ENCODE measurements around the gene MYCN. TPM values are rescaled to one million over a fixed set of nuclear protein-coding genes. Genes with fewer than 3 reads are reported as not detected.
"Not testable (repeated sequence)": the region's sequence is repeated elsewhere in the genome, so short reads cannot be mapped to it uniquely, and the experiment has no call there.

Gene MYCN
- polyA plus RNA-seq, 3 donors from 2014 or later, result not detected

DNA sequence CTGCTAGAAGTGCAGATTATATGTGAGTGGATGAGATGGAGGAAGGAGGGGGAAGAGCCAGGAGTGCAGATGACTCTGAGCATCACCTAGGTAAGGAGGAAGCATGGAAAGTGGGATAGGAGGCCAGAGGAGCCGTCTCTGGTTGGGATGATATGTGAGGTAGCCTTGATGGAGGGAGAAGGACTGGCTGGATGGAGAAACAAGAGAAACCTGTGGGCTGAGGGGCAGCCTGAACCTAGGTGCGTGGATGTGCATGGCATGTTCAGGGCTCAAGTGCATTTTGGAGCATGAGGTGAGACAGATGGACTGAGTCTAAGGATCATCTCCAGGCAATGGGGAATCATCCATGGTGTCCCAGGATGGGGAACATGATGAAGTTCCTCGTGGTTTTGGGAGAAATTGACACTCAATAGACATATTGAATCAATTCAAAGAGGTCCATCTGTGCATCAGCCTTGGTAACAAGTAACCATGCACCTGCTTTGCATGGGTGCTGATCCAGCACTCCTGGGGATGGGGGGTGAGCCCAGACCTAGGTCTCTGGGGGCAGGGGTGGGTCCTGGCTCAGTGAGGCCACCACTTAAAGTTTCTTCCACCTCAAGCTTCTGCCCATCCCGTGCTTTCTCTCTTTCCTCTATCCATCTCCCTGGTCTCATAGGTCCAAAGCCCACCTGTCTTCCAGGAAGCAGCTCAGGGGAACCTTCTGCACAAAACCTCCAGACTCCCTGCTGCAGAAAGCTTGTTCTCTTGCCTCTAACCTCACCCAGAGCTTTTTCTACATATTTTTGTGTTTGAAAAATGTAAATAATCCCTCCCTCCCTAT, 19.2 kb downstream of the MYCN start:
- Mint-ChIP-seq H3K4me3 (no peak overlapping the region), H3K4me1 (peaks cover 5 to 8% of the 10 kb centered on the region in 2 donors), H3K27ac (no peak overlapping the region), H3K27me3 (ENCODE audit: low read depth in 3 of 3) (peaks cover 0 to 4% (median 4%) of the 10 kb centered on the region in 3 donors), H3K36me3 (peaks cover 0 to 4% (median 0%) of the 10 kb centered on the region in 3 donors), H3K9me3 (peaks cover 0 to 5% (median 0%) of the 10 kb centered on the region in 6 donors)
- DNase-seq, result no peak

DNA sequence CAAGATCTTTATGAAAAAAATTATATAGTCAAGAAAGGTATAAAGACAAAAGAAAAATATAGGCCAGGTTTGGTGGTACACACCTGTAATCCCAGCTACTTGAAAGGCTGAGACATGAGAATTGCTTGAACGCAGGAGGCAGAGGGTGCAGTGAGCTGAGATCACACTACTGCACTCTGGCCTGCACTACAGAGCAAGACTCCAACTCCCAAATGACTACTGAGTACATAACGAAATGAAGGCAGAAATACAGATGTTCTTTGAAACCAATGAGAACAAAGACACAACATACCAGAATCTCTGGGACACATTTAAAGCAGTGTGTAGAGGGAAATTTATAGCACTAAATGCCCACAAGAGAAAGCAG, 19.8 kb downstream of the MYCN start:
- DNase-seq; H3K9me3 Mint-ChIP-seq; H3K27me3 Mint-ChIP-seq (ENCODE audit: low read depth in 3 of 3); H3K36me3 Mint-ChIP-seq; H3K27ac Mint-ChIP-seq; H3K4me3 Mint-ChIP-seq: not testable (repeated sequence)
- peaks cover 9 to 10% of the 10 kb centered on the region in 2 donors for H3K4me1 Mint-ChIP-seq

GRCh38 chr2:15963109-15963976, 23.0 kb downstream of the MYCN start:
- H3K36me3 Mint-ChIP-seq; H3K4me3 Mint-ChIP-seq; H3K27me3 Mint-ChIP-seq (ENCODE audit: low read depth in 3 of 3); DNase-seq; H3K27ac Mint-ChIP-seq; H3K9me3 Mint-ChIP-seq: not testable (repeated sequence)
- peaks cover 27 to 31% of the 10 kb centered on the region in 2 donors for H3K4me1 Mint-ChIP-seq

DNA sequence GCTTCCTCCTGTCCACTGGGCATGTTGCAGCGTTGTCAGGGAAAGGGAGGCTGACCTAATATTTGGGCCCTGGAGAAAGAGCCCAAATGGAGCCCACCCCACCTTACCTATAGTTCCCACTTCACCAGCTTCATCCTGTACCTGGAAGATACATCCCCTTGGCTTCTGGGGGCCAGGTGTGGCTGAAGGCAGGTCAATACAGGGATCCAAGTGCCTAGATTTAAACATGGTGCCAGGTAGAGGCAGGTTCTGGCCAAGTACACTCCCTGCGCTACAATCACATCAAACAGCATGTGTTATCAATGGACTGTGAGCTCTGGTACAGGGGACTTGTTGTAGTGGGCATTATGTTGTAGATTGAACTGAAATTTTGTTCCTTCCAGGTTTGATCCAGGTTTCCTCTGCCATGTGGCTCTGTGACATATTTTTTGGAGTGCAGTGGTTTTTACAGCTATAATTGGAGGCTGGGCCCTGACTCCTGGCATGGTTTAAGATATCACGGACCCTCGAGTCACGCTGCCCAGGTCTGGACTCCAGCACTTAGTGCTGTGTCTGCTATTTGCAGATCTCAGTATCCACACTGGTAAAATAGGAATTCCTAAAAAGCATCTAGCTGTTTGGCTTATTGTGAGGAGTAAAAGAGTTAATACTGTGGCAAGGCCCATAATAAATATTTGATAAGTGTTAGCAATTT, 23.8 kb downstream of the MYCN start:
- peaks cover 0 to 5% (median 0%) of the 10 kb centered on the region in 3 donors for H3K27me3 Mint-ChIP-seq (ENCODE audit: low read depth in 3 of 3)

DNA sequence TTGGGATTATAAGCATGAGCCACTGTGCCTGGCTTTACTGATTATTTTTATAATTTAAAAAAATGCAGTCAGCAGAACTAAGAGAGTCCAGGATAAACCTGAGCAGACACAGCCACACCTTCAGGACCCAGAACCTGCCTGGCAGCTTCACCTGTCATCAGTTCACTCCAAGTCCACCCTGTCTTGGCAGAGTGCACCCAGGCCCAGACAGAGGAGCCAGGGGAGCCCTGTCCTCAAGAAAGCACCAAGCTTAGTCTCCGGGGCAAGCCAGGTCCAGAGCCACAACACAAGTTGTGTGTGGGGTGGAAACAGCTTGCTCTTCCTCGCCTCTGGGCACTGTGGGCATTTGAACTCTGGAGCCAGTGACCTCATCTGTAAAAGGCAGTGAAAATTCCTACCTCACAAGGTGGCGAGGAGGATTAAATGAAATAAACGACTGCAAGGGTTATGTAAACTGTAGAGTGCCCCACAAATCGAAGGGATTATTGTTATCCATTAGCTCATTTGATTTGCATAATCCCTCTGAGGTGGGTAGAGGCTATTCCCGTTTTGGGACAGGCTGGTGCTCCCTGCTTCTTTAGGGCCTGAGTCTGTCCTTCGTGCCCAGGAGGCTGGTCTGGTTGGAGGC, 24.7 kb downstream of the MYCN start:
- H3K36me3 Mint-ChIP-seq, result no peaks in the 10 kb centered on the region

More for the DNA sequence above, 23.8 kb downstream of the MYCN start:
- peaks cover 0 to 3% (median 0%) of the 10 kb centered on the region in 6 donors for H3K9me3 Mint-ChIP-seq
- peak overlapping the region in 1 of 6 donors; percentile 46 for H3K27ac Mint-ChIP-seq
- peaks cover 0 to 4% (median 0%) of the 10 kb centered on the region in 3 donors for H3K36me3 Mint-ChIP-seq
- peak overlapping the region in 3 of 5 donors; percentile 35 to 58 (median 47) for H3K4me3 Mint-ChIP-seq
- H3K4me1 Mint-ChIP-seq, result peaks cover 27 to 31% of the 10 kb centered on the region in 2 donors
- DNase-seq, result no peak

DNA sequence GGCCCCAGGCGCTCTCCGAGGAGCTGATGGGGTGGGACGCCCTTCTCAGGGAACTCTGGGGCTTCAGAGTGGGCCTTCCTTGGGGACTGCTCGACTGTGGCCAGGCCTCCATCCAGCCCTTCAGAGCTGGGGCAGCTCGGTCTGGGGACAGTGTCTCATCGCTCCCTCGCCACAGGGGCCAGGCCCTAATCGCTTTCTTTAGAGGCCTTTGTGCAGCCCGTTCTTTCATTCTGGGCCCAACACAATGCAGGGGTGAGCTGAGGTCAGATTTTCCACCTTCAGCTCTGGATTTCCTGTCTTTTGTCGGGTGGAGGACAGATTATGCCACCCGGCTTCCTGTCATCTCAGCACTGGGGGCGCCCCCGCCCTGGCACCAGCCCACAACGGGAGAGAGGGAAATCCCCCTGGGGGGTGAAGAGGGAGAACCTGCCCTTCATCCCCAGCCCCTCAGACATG, 25.2 kb downstream of the MYCN start:
- H3K9me3 Mint-ChIP-seq, result peaks cover 0 to 3% (median 0%) of the 10 kb centered on the region in 6 donors
- peaks cover under 1 to 5% (median 1%) of the 10 kb centered on the region in 3 donors for H3K27me3 Mint-ChIP-seq (ENCODE audit: low read depth in 3 of 3)
- peak; percentile 7 to 26 (median 16) for DNase-seq
- H3K4me1 Mint-ChIP-seq, result peaks cover 27 to 31% of the 10 kb centered on the region in 2 donors
- no peaks in the 10 kb centered on the region for H3K36me3 Mint-ChIP-seq
- peak overlapping the region; percentile 31 to 68 (median 58) for H3K4me3 Mint-ChIP-seq
- H3K27ac Mint-ChIP-seq, result peak overlapping the region; percentile 3 to 84 (median 68)

More for the DNA sequence above, 24.7 kb downstream of the MYCN start:
- H3K4me3 Mint-ChIP-seq, result peak overlapping the region in 3 of 5 donors; percentile 31 to 65 (median 45)
- peaks cover 0 to 5% (median 0%) of the 10 kb centered on the region in 3 donors for H3K27me3 Mint-ChIP-seq (ENCODE audit: low read depth in 3 of 3)
- H3K4me1 Mint-ChIP-seq, result peaks cover 27 to 31% of the 10 kb centered on the region in 2 donors
- peak overlapping the region in 3 of 6 donors; percentile 66 to 84 (median 69) for H3K27ac Mint-ChIP-seq
- H3K9me3 Mint-ChIP-seq, result peaks cover 0 to 3% (median 0%) of the 10 kb centered on the region in 6 donors
- DNase-seq, result no peak

- Mint-ChIP-seq H3K9me3 (no peaks in the 10 kb centered on the region), H3K27ac (peak overlapping the region in 5 of 6 donors; percentile 2 to 66 (median 4)), H3K36me3 (no peaks in the 10 kb centered on the region), H3K27me3 (ENCODE audit: low read depth in 3 of 3) (peaks cover 1 to 6% (median 2%) of the 10 kb centered on the region in 3 donors), H3K4me1 (peaks cover 27 to 36% of the 10 kb centered on the region in 2 donors), H3K4me3 (no peak overlapping the region)
- no peak for DNase-seq
Measured at GRCh38 chr2:15967415-15968279, 27.3 kb downstream of the MYCN start.

GRCh38 chr2:15968280-15969178, 28.2 kb downstream of the MYCN start:
- no peak overlapping the region for H3K4me3 Mint-ChIP-seq
- no peaks in the 10 kb centered on the region for H3K36me3 Mint-ChIP-seq
- H3K27me3 Mint-ChIP-seq (ENCODE audit: low read depth in 3 of 3), result peaks cover 1 to 6% (median 2%) of the 10 kb centered on the region in 3 donors
- no peaks in the 10 kb centered on the region for H3K9me3 Mint-ChIP-seq
- H3K27ac Mint-ChIP-seq, result peak overlapping the region in 4 of 6 donors; percentile 2 to 40 (median 3)
- DNase-seq, result no peak
- peaks cover 27 to 36% of the 10 kb centered on the region in 2 donors for H3K4me1 Mint-ChIP-seq

GRCh38 chr2:15969214-15969613, 28.9 kb downstream of the MYCN start:
- H3K36me3 Mint-ChIP-seq, result no peaks in the 10 kb centered on the region
- peaks cover 1 to 6% (median 2%) of the 10 kb centered on the region in 3 donors for H3K27me3 Mint-ChIP-seq (ENCODE audit: low read depth in 3 of 3)
- H3K9me3 Mint-ChIP-seq, result no peaks in the 10 kb centered on the region
- no peak overlapping the region for H3K27ac Mint-ChIP-seq
- H3K4me3 Mint-ChIP-seq, result no peak overlapping the region
- no peak for DNase-seq
- peaks cover 24 to 31% of the 10 kb centered on the region in 2 donors for H3K4me1 Mint-ChIP-seq

GRCh38 chr2:15970701-15971100, 30.4 kb downstream of the MYCN start:
- H3K27me3 Mint-ChIP-seq (ENCODE audit: low read depth in 3 of 3), result peaks cover 1 to 5% (median 2%) of the 10 kb centered on the region in 3 donors
- no peak for DNase-seq
- peaks cover 12 to 20% of the 10 kb centered on the region in 2 donors for H3K4me1 Mint-ChIP-seq
- H3K9me3 Mint-ChIP-seq, result no peaks in the 10 kb centered on the region
- no peak overlapping the region for H3K4me3 Mint-ChIP-seq
- peak overlapping the region in 1 of 6 donors; percentile 8 for H3K27ac Mint-ChIP-seq
- H3K36me3 Mint-ChIP-seq, result no peaks in the 10 kb centered on the region

GRCh38 chr2:15971351-15971750, 31.0 kb downstream of the MYCN start:
- no peak overlapping the region for H3K4me3 Mint-ChIP-seq
- H3K4me1 Mint-ChIP-seq, result peaks cover 6 to 13% of the 10 kb centered on the region in 2 donors
- H3K27ac Mint-ChIP-seq, result no peak overlapping the region
- H3K36me3 Mint-ChIP-seq, result no peaks in the 10 kb centered on the region
- peaks cover 1 to 3% (median 2%) of the 10 kb centered on the region in 3 donors for H3K27me3 Mint-ChIP-seq (ENCODE audit: low read depth in 3 of 3)
- no peaks in the 10 kb centered on the region for H3K9me3 Mint-ChIP-seq
- DNase-seq, result no peak
